K562 (cell line): Measurements from ENCODE around the gene TCEAL5. TPM values are rescaled to one million over a fixed set of nuclear protein-coding genes. Genes with fewer than 3 reads are reported as not detected.

Experiments
- EP400 ChIP-seq: fragments of 450-650 bp; IDR thresholded peaks from 2 replicates; pipeline ENCODE4 v1.6.1; 2017; ENCODE audit warnings: antibody characterized with exemption, mild to moderate bottlenecking, moderate library complexity
- FUS ChIP-seq: fragments of 200-400 bp; formaldehyde crosslinking; optimal IDR thresholded peaks from 2 replicates; pipeline ENCODE3; 2017; ENCODE audit warnings: low read depth, low read length
- HDAC1 ChIP-seq, 2 experiments: fragments of 450-650 bp; IDR thresholded peaks; 2 replicates each; pipeline ENCODE4 v1.6.1; 2016 to 2017; ENCODE audit warnings: inconsistent platforms in 1 of 2, mild to moderate bottlenecking in 1 of 2, moderate library complexity in 1 of 2
- MIER1 ChIP-seq: fragments of 450-650 bp; IDR thresholded peaks from 2 replicates; pipeline ENCODE4 v1.6.1; 2016; ENCODE audit warnings: antibody characterized with exemption, mild to moderate bottlenecking, low read depth
- ZNF561 ChIP-seq: fragments of 450-650 bp; formaldehyde crosslinking; conservative IDR thresholded peaks from 2 replicates; pipeline ENCODE4 v1.4.0; 2020; ENCODE audit warnings: mild to moderate bottlenecking, moderate library complexity
- polyA plus RNA-seq, 8 experiments: library from polyadenylated mRNA; depleted of rRNA in 4 of 8; stranded (reverse) in 5 of 8; unstranded in 3 of 8; fragments of >200 nt; fragmentation: Nextera tagmentation in 2 of 8; fragmentation: Illumina TruSeq in 1 of 8; extraction: Ambion mirVana in 2 of 8; extraction: Trizol in 1 of 8; gene quantifications; 2 replicates each; pipeline versions ENCODE4 v1.2.1 to v1.2.3, GENCODE V29; 2011 to 2014; ENCODE audit warnings: inconsistent platforms in 1 of 8, missing spikeins in 1 of 8
- total RNA-seq, 7 experiments: library from RNA; depleted of rRNA in 6 of 7; stranded (reverse); fragments of >200 nt in 6 of 7; fragmentation: Illumina TruSeq in 2 of 7; extraction: Trizol in 2 of 7; gene quantifications; 2 replicates each; pipeline versions ENCODE4 v1.2.1 to v1.2.3, GENCODE V29; 2011 to 2021; ENCODE audit warnings: low replicate concordance in 1 of 7
- TF ChIP-seq, protein P1 (sequence below): fragments of 150-350 bp; conservative IDR thresholded peaks from 2 replicates; pipeline ENCODE4 v1.6.1; 2014; ENCODE audit warnings: low read length
- TF ChIP-seq, protein P2 (sequence below): sonication (generic); formaldehyde crosslinking; IDR thresholded peaks from 2 replicates; pipeline ENCODE4 v1.8.1; 2022; ENCODE audit warnings: missing genetic modification reagents
- TF ChIP-seq, protein P3 (sequence below): fragments of 450-650 bp; formaldehyde crosslinking; IDR thresholded peaks from 2 replicates; pipeline ENCODE4 v1.4.0; 2022; ENCODE audit warnings: mild to moderate bottlenecking, moderate library complexity

Gene TCEAL5
- total and polyA plus RNA-seq, 9 of the 15 experiments (the other 6 are each of a cell fraction or from before 2014, with no cell fraction given) = 0.10 to 0.18 TPM; not detected in 7

DNA sequence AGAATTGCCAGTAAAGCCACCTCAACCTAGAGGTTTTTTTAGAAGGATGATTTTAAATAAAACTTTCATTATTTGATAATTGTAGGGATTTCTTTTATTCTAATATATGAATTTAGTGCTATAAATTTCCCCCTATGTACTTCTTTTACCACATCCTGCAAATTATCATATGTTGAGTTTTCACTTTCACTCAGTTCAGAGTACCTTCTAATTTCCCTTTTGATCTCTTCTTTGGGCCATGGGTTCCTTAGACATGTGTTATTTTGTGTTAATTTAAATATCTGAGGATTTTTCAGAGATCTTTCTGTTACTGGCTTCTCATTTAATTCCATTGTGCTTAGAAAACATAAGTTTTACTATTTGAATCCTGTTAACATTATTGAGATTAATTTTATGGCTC, 28.2 kb upstream of the TCEAL5 start (continued):
- TF ChIP-seq, protein P1, sequence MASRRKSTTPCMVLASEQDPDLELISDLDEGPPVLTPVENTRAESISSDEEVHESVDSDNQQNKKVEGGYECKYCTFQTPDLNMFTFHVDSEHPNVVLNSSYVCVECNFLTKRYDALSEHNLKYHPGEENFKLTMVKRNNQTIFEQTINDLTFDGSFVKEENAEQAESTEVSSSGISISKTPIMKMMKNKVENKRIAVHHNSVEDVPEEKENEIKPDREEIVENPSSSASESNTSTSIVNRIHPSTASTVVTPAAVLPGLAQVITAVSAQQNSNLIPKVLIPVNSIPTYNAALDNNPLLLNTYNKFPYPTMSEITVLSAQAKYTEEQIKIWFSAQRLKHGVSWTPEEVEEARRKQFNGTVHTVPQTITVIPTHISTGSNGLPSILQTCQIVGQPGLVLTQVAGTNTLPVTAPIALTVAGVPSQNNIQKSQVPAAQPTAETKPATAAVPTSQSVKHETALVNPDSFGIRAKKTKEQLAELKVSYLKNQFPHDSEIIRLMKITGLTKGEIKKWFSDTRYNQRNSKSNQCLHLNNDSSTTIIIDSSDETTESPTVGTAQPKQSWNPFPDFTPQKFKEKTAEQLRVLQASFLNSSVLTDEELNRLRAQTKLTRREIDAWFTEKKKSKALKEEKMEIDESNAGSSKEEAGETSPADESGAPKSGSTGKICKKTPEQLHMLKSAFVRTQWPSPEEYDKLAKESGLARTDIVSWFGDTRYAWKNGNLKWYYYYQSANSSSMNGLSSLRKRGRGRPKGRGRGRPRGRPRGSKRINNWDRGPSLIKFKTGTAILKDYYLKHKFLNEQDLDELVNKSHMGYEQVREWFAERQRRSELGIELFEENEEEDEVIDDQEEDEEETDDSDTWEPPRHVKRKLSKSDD = no peak
- no peak for TF ChIP-seq EP400
- TF ChIP-seq, protein P2, sequence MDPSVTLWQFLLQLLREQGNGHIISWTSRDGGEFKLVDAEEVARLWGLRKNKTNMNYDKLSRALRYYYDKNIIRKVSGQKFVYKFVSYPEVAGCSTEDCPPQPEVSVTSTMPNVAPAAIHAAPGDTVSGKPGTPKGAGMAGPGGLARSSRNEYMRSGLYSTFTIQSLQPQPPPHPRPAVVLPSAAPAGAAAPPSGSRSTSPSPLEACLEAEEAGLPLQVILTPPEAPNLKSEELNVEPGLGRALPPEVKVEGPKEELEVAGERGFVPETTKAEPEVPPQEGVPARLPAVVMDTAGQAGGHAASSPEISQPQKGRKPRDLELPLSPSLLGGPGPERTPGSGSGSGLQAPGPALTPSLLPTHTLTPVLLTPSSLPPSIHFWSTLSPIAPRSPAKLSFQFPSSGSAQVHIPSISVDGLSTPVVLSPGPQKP (CRISPR knock-in tag) = no peak
- no peak for TF ChIP-seq ZNF561
- TF ChIP-seq FUS = no peak
- TF ChIP-seq, protein P3, sequence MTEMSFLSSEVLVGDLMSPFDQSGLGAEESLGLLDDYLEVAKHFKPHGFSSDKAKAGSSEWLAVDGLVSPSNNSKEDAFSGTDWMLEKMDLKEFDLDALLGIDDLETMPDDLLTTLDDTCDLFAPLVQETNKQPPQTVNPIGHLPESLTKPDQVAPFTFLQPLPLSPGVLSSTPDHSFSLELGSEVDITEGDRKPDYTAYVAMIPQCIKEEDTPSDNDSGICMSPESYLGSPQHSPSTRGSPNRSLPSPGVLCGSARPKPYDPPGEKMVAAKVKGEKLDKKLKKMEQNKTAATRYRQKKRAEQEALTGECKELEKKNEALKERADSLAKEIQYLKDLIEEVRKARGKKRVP (CRISPR knock-in tag) = no peak
- no peak for TF ChIP-seq MIER1
- TF ChIP-seq HDAC1 (IDR thresholded peaks at IDR 0.05) = no peak
